Inflammatory macrophage (primary cell): ENCODE results near the gene NLRP5.
"Not testable (repeated sequence)": the region's sequence is repeated elsewhere in the genome, so short reads cannot be mapped to it uniquely, and the experiment has no call there.

ENCODE experiments used
- DNase-seq, 2 donors: peaks; one replicate each; pipeline ENCODE4 v3.0.0-alpha.2; 2020 to 2022

Gene NLRP5

GRCh38 chr19:56076498-56076897, 89.9 kb downstream of the NLRP5 start:
- DNase-seq = peak; percentile 63 to 67

GRCh38 chr19:56079609-56080008, 93.0 kb downstream of the NLRP5 start:
- no peak for DNase-seq

DNA sequence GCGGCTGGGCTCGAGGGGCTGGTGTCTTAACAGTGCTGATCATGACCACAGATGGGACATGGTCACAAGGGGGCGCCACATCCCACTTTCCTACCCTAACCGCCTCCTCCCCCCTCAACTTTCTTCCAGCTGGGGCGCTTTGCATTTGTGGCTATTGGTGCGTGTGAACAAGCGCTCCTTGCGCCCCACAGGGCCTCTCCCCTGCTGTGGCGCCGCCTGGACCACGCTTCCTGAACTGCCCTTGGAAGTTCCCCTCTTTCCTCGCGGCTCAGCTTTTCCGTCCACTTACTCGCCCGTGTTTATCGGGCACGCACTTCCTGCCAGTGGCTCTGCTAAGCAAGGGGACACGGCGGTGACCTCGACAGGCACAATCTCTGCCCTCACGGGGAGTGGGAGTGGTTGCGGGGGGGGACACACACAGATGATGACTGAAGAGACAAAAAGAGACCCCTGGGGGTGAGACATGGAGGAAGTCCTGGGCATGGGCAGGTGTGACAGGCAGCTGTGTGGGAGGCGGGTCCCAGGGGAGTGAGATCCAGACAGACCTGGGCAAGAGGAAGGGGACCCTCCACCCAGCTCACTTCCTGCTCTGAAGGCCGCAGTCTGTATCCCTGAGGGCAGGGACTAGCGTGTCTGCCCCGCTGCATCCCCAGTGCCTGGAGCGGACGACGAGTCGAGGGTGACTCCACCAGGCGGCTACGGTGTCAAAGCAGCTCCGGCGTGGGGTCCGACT, 94.3 kb downstream of the NLRP5 start:
- peak; percentile 75 to 84 for DNase-seq

DNA sequence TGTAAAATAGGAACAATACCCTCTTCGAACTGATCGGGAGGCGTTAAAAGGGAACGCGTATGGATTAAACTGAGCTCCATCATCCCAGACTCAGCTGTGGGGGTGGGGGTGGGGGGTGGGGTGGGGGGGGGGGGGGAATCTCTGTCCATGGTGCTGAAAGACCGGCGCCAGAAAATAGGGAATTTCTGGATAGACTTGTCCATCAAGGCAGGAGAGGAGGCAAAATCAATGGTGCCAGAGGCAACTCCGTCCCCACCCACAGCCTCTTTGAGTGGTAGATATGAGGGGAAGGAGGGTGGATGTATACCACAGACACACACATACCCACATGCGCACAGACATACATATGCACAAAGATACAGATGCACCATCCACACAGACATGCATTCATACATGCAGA, 97.1 kb downstream of the NLRP5 start:
- DNase-seq = no peak

DNA sequence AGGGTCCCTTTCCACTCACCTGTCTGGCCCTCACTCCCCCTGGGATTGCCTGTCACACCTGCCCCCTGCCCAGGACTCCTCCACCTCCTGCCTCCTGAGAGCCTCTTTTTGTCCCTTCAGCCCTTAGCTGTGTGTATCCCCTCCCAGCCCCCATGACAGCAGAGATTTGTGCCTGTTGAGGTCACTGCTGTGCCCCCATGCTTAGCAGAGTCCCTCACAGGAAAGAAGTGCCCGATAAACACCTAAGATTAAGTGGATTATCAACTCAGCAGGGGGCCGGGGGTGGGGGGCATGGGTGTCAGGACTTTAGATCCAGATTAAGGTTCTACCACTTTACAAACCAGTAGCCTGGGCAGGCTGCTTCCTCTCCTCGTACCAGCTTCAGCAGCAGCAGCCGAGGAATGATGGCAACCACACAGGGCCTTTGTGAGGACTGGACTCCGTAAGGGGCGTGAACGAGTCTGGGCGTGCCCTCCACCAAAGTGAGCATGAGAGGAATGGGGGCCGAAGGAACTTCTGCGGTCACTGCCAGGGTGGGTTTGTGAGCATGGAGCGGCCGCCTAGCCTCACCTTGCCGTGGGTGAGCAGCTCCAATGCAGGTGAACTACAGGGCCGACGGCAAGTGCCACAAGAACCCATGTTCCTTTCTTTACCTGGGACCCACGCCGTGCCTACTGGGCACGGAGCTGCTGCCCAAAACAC, 98.4 kb downstream of the NLRP5 start:
- DNase-seq = no peak

GRCh38 chr19:56085571-56086275, 99.1 kb downstream of the NLRP5 start:
- no peak for DNase-seq

DNA sequence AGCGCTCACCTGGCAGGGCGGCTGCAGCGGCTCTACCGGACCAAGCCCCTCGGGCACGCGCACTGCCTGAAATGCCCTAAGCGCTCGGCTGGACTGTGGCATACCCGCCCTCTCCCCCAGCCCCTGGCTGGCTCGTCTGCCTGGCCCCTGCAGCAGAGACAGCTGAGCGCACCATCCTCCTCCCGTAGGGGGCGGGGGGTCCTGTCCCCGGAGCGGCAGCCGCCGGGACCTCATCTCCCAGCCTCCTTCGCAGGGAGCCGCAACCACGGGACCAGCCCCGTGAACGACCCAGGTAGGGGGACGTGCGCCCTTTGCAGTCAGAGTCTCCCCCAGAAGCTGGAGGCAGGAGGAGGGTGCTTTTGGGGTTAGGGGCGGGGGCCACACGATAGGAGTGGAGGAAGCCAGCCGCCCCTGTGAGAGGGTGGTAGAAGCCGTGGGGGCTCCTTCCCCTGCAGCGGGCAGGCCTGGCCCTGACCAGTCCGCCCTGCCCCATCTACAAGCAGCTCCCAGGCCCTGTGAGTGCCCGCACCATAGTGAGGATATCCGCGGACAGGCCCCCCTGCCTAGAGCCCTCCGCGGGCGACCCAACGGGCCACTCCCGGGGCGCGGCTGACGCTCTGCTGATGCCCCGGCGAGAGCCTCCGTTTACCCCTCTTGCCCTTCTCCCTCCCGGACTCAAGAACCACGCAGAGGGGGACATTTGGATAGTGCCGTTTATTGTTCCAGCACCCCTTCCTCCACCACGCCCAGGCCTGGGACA, 100.3 kb downstream of the NLRP5 start:
- no peak for DNase-seq

DNA sequence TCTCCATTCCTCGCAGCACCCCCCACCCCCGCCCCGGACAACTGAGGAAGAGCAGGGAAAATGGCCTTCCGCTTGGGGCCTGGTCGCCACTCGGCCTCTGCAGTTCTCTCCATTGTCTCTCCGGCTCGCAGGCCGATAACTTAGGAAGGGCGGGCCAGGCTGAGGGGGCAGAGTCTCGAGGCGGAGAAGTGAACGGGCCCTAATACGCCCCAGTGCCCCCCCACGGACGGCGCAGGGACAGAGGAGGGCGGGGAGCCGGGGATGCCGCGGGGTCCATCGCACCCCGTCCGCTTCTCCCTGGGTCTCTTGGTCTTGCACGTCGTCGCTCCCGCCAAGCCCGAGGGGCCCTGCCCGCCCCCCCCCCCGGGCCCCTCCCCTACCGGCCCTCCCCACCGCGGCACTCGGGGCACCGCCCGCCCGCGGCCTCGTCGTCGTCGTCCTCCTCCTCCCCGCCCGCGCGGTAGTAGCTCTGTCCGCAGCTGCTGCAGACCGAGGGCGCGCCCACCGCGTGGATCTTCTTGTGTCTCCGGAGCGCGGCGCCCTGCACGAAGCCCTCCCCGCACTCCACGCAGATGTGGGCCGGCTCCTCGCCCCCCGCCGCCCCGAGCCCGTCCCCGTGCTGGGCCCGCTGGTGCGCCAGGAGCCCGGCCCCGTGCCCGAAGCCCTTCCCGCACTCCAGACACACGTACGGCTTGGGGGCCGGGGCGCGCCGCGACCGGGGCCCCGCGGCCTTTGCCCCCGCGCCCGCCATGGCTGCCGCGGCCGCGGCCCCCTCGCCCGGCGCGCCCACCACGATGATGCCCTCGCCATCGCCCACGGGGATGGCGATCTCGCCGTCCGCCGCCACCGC, 101.3 kb downstream of the NLRP5 start:
- no peak for DNase-seq

DNA sequence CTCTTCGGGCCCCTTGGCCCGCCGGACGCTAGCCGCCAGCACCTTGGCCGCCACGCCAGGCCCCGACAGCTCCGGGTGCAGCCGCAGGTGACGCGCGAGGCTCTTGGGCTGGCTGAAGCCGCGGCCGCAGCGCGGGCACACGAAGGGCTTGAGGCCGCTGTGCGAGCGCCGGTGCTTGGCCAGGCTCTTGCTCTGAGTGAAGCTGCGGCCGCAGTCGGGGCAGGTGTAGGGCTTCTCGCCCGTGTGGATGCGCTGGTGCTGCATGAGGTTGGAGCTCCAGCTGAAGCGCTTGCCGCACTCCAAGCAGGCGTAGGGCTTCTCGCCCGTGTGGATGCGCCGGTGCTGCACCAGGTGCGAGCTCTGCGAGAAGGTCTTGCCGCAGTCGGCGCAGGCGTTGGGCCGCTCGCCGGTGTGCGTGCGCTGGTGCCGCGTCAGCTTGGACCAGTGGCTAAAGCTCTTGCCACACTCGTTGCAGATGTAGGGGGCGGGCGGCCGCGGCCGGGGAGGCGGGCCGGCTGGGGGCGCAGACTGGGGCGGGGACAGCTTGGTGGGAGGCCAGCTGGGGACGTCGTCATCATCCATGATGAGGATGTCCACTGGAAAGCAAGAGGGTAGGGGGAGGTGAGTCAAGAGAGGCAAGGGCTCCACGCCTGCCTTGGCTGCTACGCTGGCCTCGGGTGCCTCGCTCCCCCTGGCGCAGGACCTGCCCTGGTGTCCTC, 102.1 kb downstream of the NLRP5 start:
- no peak for DNase-seq

- DNase-seq = no peak
Measured at GRCh38 chr19:56089344-56089743, 102.8 kb downstream of the NLRP5 start.

GRCh38 chr19:56091066-56091490, 104.5 kb downstream of the NLRP5 start:
- DNase-seq = peak; percentile 54 to 71

DNA sequence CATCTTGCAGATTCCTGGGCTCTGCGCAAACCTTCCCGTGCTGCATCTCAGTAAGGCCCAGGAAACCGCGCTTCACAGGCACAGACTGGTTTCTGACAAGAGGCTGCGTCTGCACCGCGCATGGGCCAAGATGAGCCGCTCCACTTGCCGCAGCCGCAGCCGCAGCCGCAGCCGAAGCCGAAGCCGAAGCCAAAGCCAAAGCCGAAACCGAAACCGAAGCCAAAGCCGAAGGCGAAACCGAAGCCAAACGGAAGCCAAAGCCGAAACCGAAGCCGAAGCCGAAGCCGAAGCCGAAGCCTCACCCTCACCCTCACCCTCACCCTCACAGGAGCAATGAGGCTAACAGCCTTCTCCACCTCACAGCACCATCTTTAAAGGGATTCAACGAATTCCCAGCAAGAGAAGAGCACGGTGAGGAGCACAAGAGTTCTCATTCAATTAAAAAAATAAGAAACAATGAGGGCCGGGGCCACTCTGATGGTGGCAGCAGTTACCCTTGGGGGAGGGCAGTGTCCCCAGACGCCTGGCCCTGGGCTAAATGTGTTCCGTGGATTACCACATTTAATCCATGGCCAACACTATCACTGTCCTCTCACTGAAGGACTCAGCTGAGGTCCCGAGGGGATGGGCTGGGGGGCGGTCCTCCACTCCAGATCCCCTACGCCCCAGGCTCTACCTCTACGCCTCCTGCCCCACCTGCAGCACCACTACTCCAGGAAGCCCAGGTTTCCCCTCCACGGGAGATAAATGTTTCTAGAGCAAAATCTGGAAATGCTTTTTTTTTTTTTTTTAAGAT, 105.4 kb downstream of the NLRP5 start:
- DNase-seq = no peak

DNA sequence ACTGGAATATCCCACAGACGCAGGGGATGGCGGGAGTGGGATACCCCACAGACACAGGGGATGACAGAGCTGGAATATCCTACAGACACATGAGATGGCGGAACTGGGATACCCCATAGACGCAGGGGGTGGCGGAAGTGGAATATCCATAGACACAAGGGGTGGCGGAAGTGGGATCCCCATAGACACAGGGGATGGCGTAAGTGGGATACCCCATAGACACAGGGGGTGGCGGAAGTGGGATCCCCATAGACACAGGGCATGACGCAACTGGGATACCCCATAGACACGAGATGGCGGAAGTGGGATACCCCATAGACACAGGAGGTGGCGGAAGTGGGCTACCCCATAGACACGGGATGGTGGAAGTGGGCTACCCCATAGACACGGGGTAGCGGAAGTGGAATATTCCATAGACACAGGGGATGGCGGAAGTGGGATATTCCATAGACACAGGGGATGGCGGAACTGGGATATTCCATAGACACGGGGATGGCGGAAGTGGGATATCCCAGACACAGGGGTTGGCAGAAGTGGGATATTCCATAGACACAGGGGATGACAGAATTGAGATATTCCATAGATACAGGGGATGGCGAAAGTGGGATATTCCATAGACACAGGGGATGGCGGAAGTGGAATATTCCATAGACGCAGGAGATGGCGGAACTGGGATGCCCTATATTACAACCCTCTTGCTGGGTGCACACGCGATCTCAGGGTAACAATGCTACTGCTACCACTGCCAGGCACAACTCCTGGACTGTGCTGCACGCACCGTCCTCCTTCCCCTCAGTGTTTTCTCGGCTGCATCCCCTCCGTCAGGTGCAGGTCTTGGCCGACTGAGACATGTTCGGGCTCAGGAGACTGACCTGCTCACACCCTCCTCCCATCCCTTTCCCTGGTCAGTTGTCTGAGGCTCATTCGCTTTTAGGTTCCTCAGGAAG, 106.4 kb downstream of the NLRP5 start:
- no peak for DNase-seq

DNA sequence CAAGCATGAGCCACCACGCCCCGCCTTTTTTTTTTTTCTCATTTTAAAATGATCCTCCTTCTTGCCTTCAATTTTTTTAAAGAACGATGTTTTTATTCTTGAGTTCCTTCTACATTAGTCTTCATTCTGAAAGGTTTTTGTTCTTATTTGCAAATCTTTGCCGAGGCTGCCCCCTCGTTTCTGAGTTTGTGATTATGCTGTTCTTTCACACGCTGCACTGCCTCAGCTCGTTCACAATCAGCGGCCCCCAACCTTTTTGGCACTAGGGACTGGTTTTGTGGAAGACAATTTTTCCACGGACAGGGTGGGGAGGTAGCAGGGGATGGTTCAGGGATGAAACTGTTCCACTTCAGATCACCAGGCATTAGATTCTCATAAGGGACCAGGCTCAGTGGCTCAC, 107.9 kb downstream of the NLRP5 start:
- no peak for DNase-seq

DNA sequence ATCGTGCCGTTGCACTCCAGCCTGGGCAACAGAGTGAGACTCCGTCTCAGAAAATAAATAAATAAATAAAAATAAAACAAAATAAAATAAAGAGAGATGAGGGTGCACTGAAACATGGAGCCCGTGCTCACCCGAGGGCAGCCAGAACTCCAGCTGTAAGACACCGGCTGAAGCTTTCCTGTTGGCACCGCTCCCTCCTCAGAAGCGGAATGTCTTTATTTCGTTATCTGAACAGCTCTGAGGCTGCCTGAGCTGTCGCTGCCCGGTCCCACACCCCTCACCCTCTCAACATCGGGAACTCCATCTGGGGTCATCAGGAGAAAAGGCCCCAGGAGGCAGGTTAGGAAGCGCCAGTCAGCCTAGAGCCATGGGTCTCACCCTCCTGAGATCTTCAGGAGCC, 110.1 kb downstream of the NLRP5 start:
- DNase-seq = no peak

GRCh38 chr19:56097306-56097705, 110.7 kb downstream of the NLRP5 start:
- no peak for DNase-seq

- no peak for DNase-seq
Measured at GRCh38 chr19:56097776-56098175, 111.2 kb downstream of the NLRP5 start.

GRCh38 chr19:56098237-56098636, 111.7 kb downstream of the NLRP5 start:
- DNase-seq = not testable (repeated sequence)
